SK-N-MC (cell line): ENCODE data around the gene DNAH12.

Source experiments
- DNase-seq: peaks from one replicate; pipeline ENCODE4 v3.0.0-alpha.2; 2011; ENCODE audit warnings: low read depth, low spot score
- H3K27ac ChIP-seq: fragments of 200-600 bp; sonication (generic); 2 replicates; pipeline ENCODE4 v1.5.1; 2016; ENCODE audit warnings: mixed run types
- H3K36me3 ChIP-seq: fragments of 200-600 bp; sonication (generic); 2 replicates; pipeline ENCODE4 v1.6.1; 2017; ENCODE audit warnings: antibody characterized with exemption, low read length, mixed read lengths; ENCODE audit not compliant: insufficient read depth
- H3K4me3 ChIP-seq: fragments of 200-600 bp; sonication (generic); 2 replicates; pipeline ENCODE4 v1.5.1; 2016
- H3K9ac ChIP-seq: fragments of 200-600 bp; sonication (generic); 2 replicates; pipeline ENCODE4 v1.8.0; 2017; ENCODE audit warnings: mixed run types, mixed read lengths; ENCODE audit not compliant: insufficient read length
- H3K9me3 ChIP-seq: fragments of 200-600 bp; sonication (generic); 2 replicates; pipeline ENCODE4 v1.6.1; 2017; ENCODE audit warnings: low read depth, mild to moderate bottlenecking, antibody characterized with exemption, low read length, moderate library complexity, mixed read lengths
- EZH2 ChIP-seq: fragments of 200-600 bp; sonication (generic); IDR thresholded peaks from one replicate; pipeline ENCODE4 v1.6.1; 2017; ENCODE audit warnings: antibody characterized with exemption
- FOXP2 ChIP-seq: optimal IDR thresholded peaks from 2 replicates; pipeline ENCODE3; 2011; ENCODE audit warnings: mild to moderate bottlenecking, moderate library complexity; ENCODE audit not compliant: insufficient read depth; ENCODE audit errors: extremely low read length, control extremely low read depth
- POLR2AphosphoS5 ChIP-seq: IDR thresholded peaks from 2 replicates; pipeline ENCODE4 v1.6.1; 2012; ENCODE audit warnings: mild to moderate bottlenecking, low read depth, low read length, borderline replicate concordance

Gene DNAH12

GRCh38 chr3:57544181-57545125 lies at the start of gene DNAH12:
TSS of gene DNAH12 (minus strand) at chr3:57544344. CDS start at chr3:57542870, 1,474 bp downstream.
- Histone ChIP-seq H3K27ac (no peak within 1 kb of the TSS), H3K9ac (no peak within 1 kb of the TSS), H3K36me3 (no peaks in the 10 kb centered on the region), H3K4me3 (no peak within 1 kb of the TSS), H3K9me3 (no peaks in the 10 kb centered on the region)
- TF ChIP-seq FOXP2, result no peak
- no peak for TF ChIP-seq POLR2AphosphoS5
- no peak for TF ChIP-seq EZH2
- DNase-seq, result no peak

GRCh38 chr3:57592306-57592705 lies 48.2 kb upstream of the DNAH12 start:
- no peak overlapping the region for H3K4me3 ChIP-seq
- TF ChIP-seq FOXP2 (no peak), POLR2AphosphoS5 (no peak), EZH2 (no peak)
- no peak overlapping the region for H3K27ac ChIP-seq
- H3K36me3 ChIP-seq, result no peaks in the 10 kb centered on the region
- no peak overlapping the region for H3K9ac ChIP-seq
- H3K9me3 ChIP-seq, result no peaks in the 10 kb centered on the region
- no peak for DNase-seq

GRCh38 chr3:57587905-57588304 lies 43.8 kb upstream of the DNAH12 start:
- H3K9me3 ChIP-seq, result no peaks in the 10 kb centered on the region
- no peak for TF ChIP-seq POLR2AphosphoS5
- TF ChIP-seq FOXP2, result no peak
- TF ChIP-seq EZH2, result no peak
- H3K27ac ChIP-seq, result no peak overlapping the region
- no peaks in the 10 kb centered on the region for H3K36me3 ChIP-seq
- H3K4me3 ChIP-seq, result no peak overlapping the region
- no peak for DNase-seq
- no peak overlapping the region for H3K9ac ChIP-seq

GRCh38 chr3:57586778-57587177 lies 42.6 kb upstream of the DNAH12 start:
- DNase-seq, result no peak
- Histone ChIP-seq H3K36me3 (no peaks in the 10 kb centered on the region), H3K27ac (no peak overlapping the region), H3K4me3 (no peak overlapping the region), H3K9me3 (no peaks in the 10 kb centered on the region), H3K9ac (no peak overlapping the region)
- no peak for TF ChIP-seq FOXP2
- no peak for TF ChIP-seq POLR2AphosphoS5
- TF ChIP-seq EZH2, result no peak

GRCh38 chr3:57583544-57583943 lies 39.4 kb upstream of the DNAH12 start:
- no peak for DNase-seq
- H3K4me3 ChIP-seq, result no peak overlapping the region
- H3K9ac ChIP-seq, result no peak overlapping the region
- TF ChIP-seq EZH2, result no peak
- TF ChIP-seq POLR2AphosphoS5, result no peak
- no peak for TF ChIP-seq FOXP2
- no peak overlapping the region for H3K27ac ChIP-seq
- no peaks in the 10 kb centered on the region for H3K9me3 ChIP-seq
- no peaks in the 10 kb centered on the region for H3K36me3 ChIP-seq

GRCh38 chr3:57582474-57583168 lies 38.5 kb upstream of the DNAH12 start:
- Histone ChIP-seq H3K36me3 (no peaks in the 10 kb centered on the region), H3K4me3 (no peak overlapping the region), H3K27ac (no peak overlapping the region), H3K9ac (no peak overlapping the region), H3K9me3 (no peaks in the 10 kb centered on the region)
- no peak for DNase-seq
- TF ChIP-seq EZH2 (no peak), POLR2AphosphoS5 (no peak), FOXP2 (no peak)

- peaks cover 6% of the 10 kb centered on the region; the same call in 1 of the 2 replicates for H3K36me3 ChIP-seq
- H3K27ac ChIP-seq, result no peak overlapping the region
- TF ChIP-seq EZH2, result no peak
- TF ChIP-seq POLR2AphosphoS5, result no peak
- TF ChIP-seq FOXP2, result no peak
- no peak overlapping the region for H3K4me3 ChIP-seq
- DNase-seq, result no peak
- H3K9ac ChIP-seq, result no peak overlapping the region
- H3K9me3 ChIP-seq, result no peaks in the 10 kb centered on the region
Observed at GRCh38 chr3:57577801-57578200, 33.7 kb upstream of the DNAH12 start.

- DNase-seq, result no peak
- no peaks in the 10 kb centered on the region for H3K9me3 ChIP-seq
- H3K36me3 ChIP-seq, result peaks cover 7% of the 10 kb centered on the region
- H3K4me3 ChIP-seq, result no peak overlapping the region
- H3K27ac ChIP-seq, result no peak overlapping the region
- no peak overlapping the region for H3K9ac ChIP-seq
- TF ChIP-seq EZH2 (no peak), FOXP2 (no peak), POLR2AphosphoS5 (no peak)
Observed at GRCh38 chr3:57575966-57576626, 32.0 kb upstream of the DNAH12 start.
